Measurements from ENCODE around the gene LYPD4.

The LYPD4 gene

DNA sequence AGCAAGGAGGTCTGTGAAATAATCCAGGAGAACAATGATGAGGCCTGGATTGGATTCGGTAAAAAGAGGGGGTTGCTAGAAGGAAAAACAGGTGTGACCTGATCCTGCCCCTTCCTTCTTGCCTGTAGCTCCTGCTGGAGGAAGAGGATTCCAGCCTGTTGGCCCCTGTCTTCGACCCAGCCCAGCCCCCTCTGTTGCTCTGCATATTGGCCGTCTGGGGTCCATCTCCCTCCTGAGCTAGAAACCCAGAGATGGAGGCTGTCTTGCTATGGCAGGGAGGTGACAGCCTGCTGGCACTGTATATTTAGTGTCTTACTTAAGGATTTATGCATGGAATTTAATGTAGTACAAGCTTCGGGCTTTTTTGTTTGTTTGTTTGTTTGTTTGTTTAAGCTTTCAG lies 7.0 kb upstream of the LYPD4 start:
- H3K4me3 ChIP-seq (ENCODE audit: control insufficient read depth in 1 of 7, extremely low read depth in 1 of 7, insufficient read depth in 4 of 7, low read depth in 2 of 7, low read length in 6 of 7) = no peak overlapping the region
- peaks cover 0 to 3% (median 0%) of the 10 kb centered on the region in 4 experiments for H3K4me1 ChIP-seq (ENCODE audit: control extremely low read depth in 1 of 4, control insufficient read depth in 4 of 4, insufficient read depth in 4 of 4, low read length in 3 of 4)
- ChIA-PET CTCF (interaction anchor here (1.0 to 1.6 kb wide), 2 partner anchors 12 to 100 kb away, joined by 3 to 5 read pairs; no protein-coding TSS in a partner anchor), POLR2A (no interaction called here)
- no peak overlapping the region for H3K27ac ChIP-seq (ENCODE audit: insufficient read depth in 1 of 2, low read depth in 1 of 2, low read length in 2 of 2, poor library complexity in 1 of 2, severe bottlenecking in 2 of 2)
- 91% methylated on average over 2 of the region's 4 CpGs for WGBS (ENCODE audit: insufficient coverage)
- H3K27me3 ChIP-seq (replicated peaks in 2 of 5; ENCODE audit: control insufficient read depth in 4 of 5, insufficient read depth in 5 of 5, low read length in 4 of 5) = peaks cover 0 to 6% (median 0%) of the 10 kb centered on the region in 5 experiments
- DNase-seq = no peak
- H3K36me3 ChIP-seq (ENCODE audit: control insufficient read depth in 4 of 4, insufficient read depth in 4 of 4, low read length in 3 of 4) = no peaks in the 10 kb centered on the region
- H3K9me3 ChIP-seq (ENCODE audit: control extremely low read depth in 1 of 5, control insufficient read depth in 4 of 5, insufficient read depth in 2 of 5, low read depth in 1 of 5, low read length in 4 of 5) = no peaks in the 10 kb centered on the region

DNA sequence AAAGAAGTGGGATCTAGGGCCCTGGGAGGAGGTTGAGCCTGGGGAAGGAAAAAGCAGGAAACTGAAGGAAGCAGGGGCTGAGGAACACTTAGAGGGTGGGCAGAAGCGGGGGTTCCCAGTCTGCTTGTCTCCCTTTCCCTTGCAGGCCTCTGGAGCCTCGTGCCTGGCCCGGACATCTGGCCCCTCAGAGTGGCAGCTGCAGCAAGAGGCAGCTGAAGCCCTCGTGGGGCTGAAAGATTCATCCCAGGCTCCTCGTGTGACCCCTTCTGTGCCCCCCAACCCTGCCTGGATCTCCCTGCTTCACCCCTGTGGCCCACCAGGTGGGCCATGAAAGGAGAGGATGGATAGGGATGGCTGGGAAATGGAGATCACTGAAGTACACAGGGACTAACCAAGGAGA lies 5.9 kb upstream of the LYPD4 start:
- no peaks in the 10 kb centered on the region for H3K9me3 ChIP-seq (ENCODE audit: control extremely low read depth in 1 of 5, control insufficient read depth in 4 of 5, insufficient read depth in 2 of 5, low read depth in 1 of 5, low read length in 4 of 5)
- ChIA-PET POLR2A (no interaction called here), CTCF (interaction anchor here (0.5 to 4.5 kb wide), 4 partner anchors 14 to 101 kb away, joined by 3 to 22 read pairs (median 4); no protein-coding TSS in a partner anchor)
- no peaks in the 10 kb centered on the region for H3K36me3 ChIP-seq (ENCODE audit: control insufficient read depth in 4 of 4, insufficient read depth in 4 of 4, low read length in 3 of 4)
- no peak for DNase-seq
- H3K27me3 ChIP-seq (replicated peaks in 2 of 5; ENCODE audit: control insufficient read depth in 4 of 5, insufficient read depth in 5 of 5, low read length in 4 of 5) = peaks cover 0 to 6% (median 0%) of the 10 kb centered on the region in 5 experiments
- H3K4me1 ChIP-seq (ENCODE audit: control extremely low read depth in 1 of 4, control insufficient read depth in 4 of 4, insufficient read depth in 4 of 4, low read length in 3 of 4) = peaks cover 0 to 3% (median 0%) of the 10 kb centered on the region in 4 experiments
- WGBS (ENCODE audit: insufficient coverage) = 92% methylated on average over 4 of the region's 5 CpGs
- H3K4me3 ChIP-seq (ENCODE audit: control insufficient read depth in 1 of 7, extremely low read depth in 1 of 7, insufficient read depth in 4 of 7, low read depth in 2 of 7, low read length in 6 of 7) = no peak overlapping the region
- no peak overlapping the region for H3K27ac ChIP-seq (ENCODE audit: insufficient read depth in 1 of 2, low read depth in 1 of 2, low read length in 2 of 2, poor library complexity in 1 of 2, severe bottlenecking in 2 of 2)

DNA sequence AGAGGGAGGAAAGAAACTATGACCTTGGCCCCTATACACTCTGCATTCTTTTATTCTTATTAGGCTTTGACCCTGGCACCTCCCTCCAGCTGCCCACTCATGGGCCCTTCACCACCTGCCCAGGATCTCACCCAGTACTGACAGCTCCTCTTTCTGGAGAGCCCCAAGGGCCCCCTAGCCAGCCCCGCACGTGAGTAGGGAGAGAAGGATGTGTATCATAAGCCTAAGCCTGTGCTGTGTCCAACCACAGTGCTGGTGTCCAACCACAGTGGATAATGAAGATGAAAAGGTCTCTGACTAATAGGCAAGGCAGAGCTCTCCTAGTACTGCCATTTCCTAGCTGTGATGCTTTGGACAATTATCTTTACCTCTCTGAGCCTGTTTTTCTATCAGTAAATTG lies 4.6 kb upstream of the LYPD4 start:
- POLR2A ChIA-PET = no interaction called here
- no peaks in the 10 kb centered on the region for H3K36me3 ChIP-seq (ENCODE audit: control insufficient read depth in 4 of 4, insufficient read depth in 4 of 4, low read length in 3 of 4)

DNA sequence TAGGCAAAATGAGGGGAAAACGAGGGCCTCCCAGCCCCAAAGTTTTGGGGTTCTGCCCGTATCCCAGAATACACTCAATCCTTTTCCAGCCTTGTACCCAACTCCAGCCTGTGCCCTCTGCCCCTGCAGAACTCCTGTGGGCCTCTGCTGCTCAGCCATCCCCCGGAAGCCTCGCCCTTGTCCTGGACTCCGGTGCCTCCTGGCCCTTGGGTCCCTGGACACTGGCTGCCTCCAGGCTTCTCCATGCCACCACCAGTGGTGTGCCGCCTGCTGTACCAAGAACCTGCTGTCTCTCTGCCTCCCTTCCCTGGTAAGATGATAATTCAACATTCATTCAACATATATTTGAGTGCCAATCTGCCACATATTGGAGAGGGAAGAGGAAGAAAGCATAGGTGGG lies 4.2 kb upstream of the LYPD4 start:
- no peak for DNase-seq
- POLR2A ChIA-PET = no interaction called here
- 94% methylated on average over 5 of the region's 6 CpGs for WGBS (ENCODE audit: insufficient coverage)
- Histone ChIP-seq H3K4me1 (ENCODE audit: control extremely low read depth in 1 of 4, control insufficient read depth in 4 of 4, insufficient read depth in 4 of 4, low read length in 3 of 4) (peaks cover 0 to under 1% (median 0%) of the 10 kb centered on the region in 4 experiments), H3K4me3 (ENCODE audit: control insufficient read depth in 1 of 7, extremely low read depth in 1 of 7, insufficient read depth in 4 of 7, low read depth in 2 of 7, low read length in 6 of 7) (no peak overlapping the region), H3K27ac (ENCODE audit: insufficient read depth in 1 of 2, low read depth in 1 of 2, low read length in 2 of 2, poor library complexity in 1 of 2, severe bottlenecking in 2 of 2) (no peak overlapping the region), H3K36me3 (ENCODE audit: control insufficient read depth in 4 of 4, insufficient read depth in 4 of 4, low read length in 3 of 4) (no peaks in the 10 kb centered on the region), H3K27me3 (replicated peaks in 2 of 5; ENCODE audit: control insufficient read depth in 4 of 5, insufficient read depth in 5 of 5, low read length in 4 of 5) (peaks cover 0 to 5% (median 0%) of the 10 kb centered on the region in 5 experiments), H3K9me3 (ENCODE audit: control extremely low read depth in 1 of 5, control insufficient read depth in 4 of 5, insufficient read depth in 2 of 5, low read depth in 1 of 5, low read length in 4 of 5) (no peaks in the 10 kb centered on the region)
- CTCF ChIA-PET = interaction anchor here (4.5 kb wide), 1 partner anchor 12 kb away, joined by 22 read pairs; no protein-coding TSS in a partner anchor

More for the DNA sequence above, 4.6 kb upstream of the LYPD4 start:
- H3K4me3 ChIP-seq (ENCODE audit: control insufficient read depth in 1 of 7, extremely low read depth in 1 of 7, insufficient read depth in 4 of 7, low read depth in 2 of 7, low read length in 6 of 7) = no peak overlapping the region
- no peak for DNase-seq
- no peaks in the 10 kb centered on the region for H3K9me3 ChIP-seq (ENCODE audit: control extremely low read depth in 1 of 5, control insufficient read depth in 4 of 5, insufficient read depth in 2 of 5, low read depth in 1 of 5, low read length in 4 of 5)
- H3K27ac ChIP-seq (ENCODE audit: insufficient read depth in 1 of 2, low read depth in 1 of 2, low read length in 2 of 2, poor library complexity in 1 of 2, severe bottlenecking in 2 of 2) = no peak overlapping the region
- CTCF ChIA-PET = interaction anchor here (1.1 to 4.5 kb wide), 2 partner anchors 13 to 15 kb away, joined by 3 to 22 read pairs; no protein-coding TSS in a partner anchor
- H3K27me3 ChIP-seq (replicated peaks in 2 of 5; ENCODE audit: control insufficient read depth in 4 of 5, insufficient read depth in 5 of 5, low read length in 4 of 5) = peaks cover 0 to 6% (median 0%) of the 10 kb centered on the region in 5 experiments
- H3K4me1 ChIP-seq (ENCODE audit: control extremely low read depth in 1 of 4, control insufficient read depth in 4 of 4, insufficient read depth in 4 of 4, low read length in 3 of 4) = peaks cover 0 to 3% (median 0%) of the 10 kb centered on the region in 4 experiments
- 100% methylated on average over 1 of the region's 2 CpGs for WGBS (ENCODE audit: insufficient coverage)

DNA sequence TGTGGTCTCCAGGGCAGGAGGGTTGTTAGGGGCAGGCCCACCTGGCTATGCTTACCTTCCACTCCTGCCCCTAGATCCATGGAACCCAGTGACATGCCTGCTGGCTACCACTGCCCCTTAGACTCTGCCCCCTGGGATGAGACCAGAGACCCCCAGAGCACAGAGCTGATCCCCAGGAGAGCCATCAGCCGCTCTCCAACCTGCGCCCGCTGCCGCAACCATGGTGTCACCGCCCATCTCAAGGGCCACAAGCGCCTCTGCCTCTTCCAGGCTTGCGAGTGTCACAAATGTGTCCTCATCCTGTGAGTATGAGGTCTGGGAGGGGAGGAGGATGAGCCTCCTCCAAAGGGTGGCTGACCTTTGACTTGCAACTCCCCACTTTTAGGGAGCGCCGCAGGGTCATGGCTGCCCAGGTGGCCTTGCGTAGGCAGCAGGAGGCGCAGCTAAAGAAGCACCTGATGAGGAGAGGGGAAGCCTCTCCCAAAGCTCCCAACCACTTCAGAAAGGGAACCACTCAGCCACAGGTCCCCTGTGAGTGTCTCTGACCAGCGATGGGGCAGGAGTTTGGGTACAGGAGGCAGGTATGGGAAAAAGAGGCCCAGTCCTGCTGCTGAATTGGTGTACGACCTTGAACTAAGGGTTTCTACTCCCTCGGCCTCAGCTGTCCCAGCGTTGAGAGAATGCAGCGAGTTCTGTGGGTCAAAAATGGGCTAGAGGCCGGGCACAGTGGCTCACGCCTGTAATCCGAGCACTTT lies 3.0 kb upstream of the LYPD4 start:
- Histone ChIP-seq H3K9me3 (ENCODE audit: control extremely low read depth in 1 of 5, control insufficient read depth in 4 of 5, insufficient read depth in 2 of 5, low read depth in 1 of 5, low read length in 4 of 5) (no peaks in the 10 kb centered on the region), H3K27ac (ENCODE audit: insufficient read depth in 1 of 2, low read depth in 1 of 2, low read length in 2 of 2, poor library complexity in 1 of 2, severe bottlenecking in 2 of 2) (no peak overlapping the region), H3K4me3 (ENCODE audit: control insufficient read depth in 1 of 7, extremely low read depth in 1 of 7, insufficient read depth in 4 of 7, low read depth in 2 of 7, low read length in 6 of 7) (no peak overlapping the region), H3K27me3 (replicated peaks in 2 of 5; ENCODE audit: control insufficient read depth in 4 of 5, insufficient read depth in 5 of 5, low read length in 4 of 5) (peaks cover 0 to 4% (median 0%) of the 10 kb centered on the region in 5 experiments), H3K36me3 (ENCODE audit: control insufficient read depth in 4 of 4, insufficient read depth in 4 of 4, low read length in 3 of 4) (no peaks in the 10 kb centered on the region), H3K4me1 (ENCODE audit: control extremely low read depth in 1 of 4, control insufficient read depth in 4 of 4, insufficient read depth in 4 of 4, low read length in 3 of 4) (peaks cover 0 to 5% (median 0%) of the 10 kb centered on the region in 4 experiments)
- WGBS (ENCODE audit: insufficient coverage) = 96% methylated on average over 12 of the region's 19 CpGs
- POLR2A ChIA-PET = interaction anchor here (0.6 kb wide), 1 partner anchor 11 kb away, joined by 4 read pairs; no protein-coding TSS in a partner anchor
- DNase-seq = no peak
- CTCF ChIA-PET = interaction anchor here (4.5 kb wide), 1 partner anchor 11 kb away, joined by 22 read pairs; no protein-coding TSS in a partner anchor

DNA sequence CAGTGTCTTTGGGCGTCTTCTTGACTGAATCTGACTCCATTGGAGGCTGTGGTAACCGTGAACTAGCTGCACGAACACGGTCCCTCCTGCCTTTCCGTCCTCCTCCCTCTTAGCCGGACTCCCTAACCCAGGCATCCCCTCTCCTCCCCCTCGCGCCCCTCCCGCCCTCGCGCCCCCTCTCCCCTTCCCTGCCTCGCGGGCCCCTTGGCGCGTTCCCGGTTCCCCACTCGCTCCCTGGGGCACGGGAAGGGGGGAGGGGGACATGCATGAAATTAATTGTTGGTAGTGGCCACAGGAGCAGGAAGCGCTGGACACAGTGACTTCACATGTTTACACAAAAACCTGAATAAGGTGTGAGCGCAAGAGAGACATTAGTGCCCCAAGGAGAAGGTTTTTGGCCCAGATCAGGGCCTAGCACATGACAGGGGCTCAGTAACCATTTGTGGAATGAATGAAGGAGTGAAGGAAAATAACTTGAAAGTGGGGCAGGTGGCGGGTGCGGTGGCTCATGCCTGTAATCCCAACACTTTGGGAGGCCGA lies 638 bp upstream of the LYPD4 start:
- CTCF ChIA-PET = no interaction called here
- 97% methylated on average over 11 of the region's 23 CpGs for WGBS (ENCODE audit: insufficient coverage)
- H3K4me3 ChIP-seq (ENCODE audit: control insufficient read depth in 1 of 7, extremely low read depth in 1 of 7, insufficient read depth in 4 of 7, low read depth in 2 of 7, low read length in 6 of 7) = no peak overlapping the region
- H3K27me3 ChIP-seq (replicated peaks in 2 of 5; ENCODE audit: control insufficient read depth in 4 of 5, insufficient read depth in 5 of 5, low read length in 4 of 5) = peaks cover 0 to 4% (median 0%) of the 10 kb centered on the region in 5 experiments
- POLR2A ChIA-PET = no interaction called here
- H3K4me1 ChIP-seq (ENCODE audit: control extremely low read depth in 1 of 4, control insufficient read depth in 4 of 4, insufficient read depth in 4 of 4, low read length in 3 of 4) = peaks cover 0 to 5% (median 0%) of the 10 kb centered on the region in 4 experiments
- no peaks in the 10 kb centered on the region for H3K36me3 ChIP-seq (ENCODE audit: control insufficient read depth in 4 of 4, insufficient read depth in 4 of 4, low read length in 3 of 4)
- H3K9me3 ChIP-seq (ENCODE audit: control extremely low read depth in 1 of 5, control insufficient read depth in 4 of 5, insufficient read depth in 2 of 5, low read depth in 1 of 5, low read length in 4 of 5) = no peaks in the 10 kb centered on the region
- DNase-seq = no peak
- H3K27ac ChIP-seq (ENCODE audit: insufficient read depth in 1 of 2, low read depth in 1 of 2, low read length in 2 of 2, poor library complexity in 1 of 2, severe bottlenecking in 2 of 2) = no peak overlapping the region

DNA sequence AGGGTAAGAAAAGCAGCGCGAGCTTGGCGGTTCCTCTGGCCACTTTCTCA lies 343 bp upstream of the LYPD4 start, which contains the start of gene DMRTC2:
DMRTC2 (plus strand) TSS at position 42 of the 50 bp plus-strand sequence. CDS start 2,387 bp downstream, outside the sequence.
- no peak within 1 kb of the TSS for H3K27ac ChIP-seq (ENCODE audit: insufficient read depth in 1 of 2, low read depth in 1 of 2, low read length in 2 of 2, poor library complexity in 1 of 2, severe bottlenecking in 2 of 2)
- H3K4me1 ChIP-seq (ENCODE audit: control extremely low read depth in 1 of 4, control insufficient read depth in 4 of 4, insufficient read depth in 4 of 4, low read length in 3 of 4) = peaks cover 0 to 5% (median 0%) of the 10 kb centered on the region in 4 experiments
- CTCF ChIA-PET = no interaction called here
- 100% methylated on average over 3 of the region's 3 CpGs for WGBS (ENCODE audit: insufficient coverage)
- no peak for DNase-seq
- H3K9me3 ChIP-seq (ENCODE audit: control extremely low read depth in 1 of 5, control insufficient read depth in 4 of 5, insufficient read depth in 2 of 5, low read depth in 1 of 5, low read length in 4 of 5) = no peaks in the 10 kb centered on the region
- H3K4me3 ChIP-seq (ENCODE audit: control insufficient read depth in 1 of 7, extremely low read depth in 1 of 7, insufficient read depth in 4 of 7, low read depth in 2 of 7, low read length in 6 of 7) = no peak within 1 kb of the TSS
- no peaks in the 10 kb centered on the region for H3K36me3 ChIP-seq (ENCODE audit: control insufficient read depth in 4 of 4, insufficient read depth in 4 of 4, low read length in 3 of 4)
- POLR2A ChIA-PET = no interaction called here
- peaks cover 0 to 3% (median 0%) of the 10 kb centered on the region in 5 experiments for H3K27me3 ChIP-seq (replicated peaks in 2 of 5; ENCODE audit: control insufficient read depth in 4 of 5, insufficient read depth in 5 of 5, low read length in 4 of 5)

Data from common myeloid progenitor, CD34-positive (primary cell).